Measurements from ENCODE around the gene HIF1A.
"Not testable (repeated sequence)": the region's sequence is repeated elsewhere in the genome, so short reads cannot be mapped to it uniquely, and the experiment has no call there.

The HIF1A gene

DNA sequence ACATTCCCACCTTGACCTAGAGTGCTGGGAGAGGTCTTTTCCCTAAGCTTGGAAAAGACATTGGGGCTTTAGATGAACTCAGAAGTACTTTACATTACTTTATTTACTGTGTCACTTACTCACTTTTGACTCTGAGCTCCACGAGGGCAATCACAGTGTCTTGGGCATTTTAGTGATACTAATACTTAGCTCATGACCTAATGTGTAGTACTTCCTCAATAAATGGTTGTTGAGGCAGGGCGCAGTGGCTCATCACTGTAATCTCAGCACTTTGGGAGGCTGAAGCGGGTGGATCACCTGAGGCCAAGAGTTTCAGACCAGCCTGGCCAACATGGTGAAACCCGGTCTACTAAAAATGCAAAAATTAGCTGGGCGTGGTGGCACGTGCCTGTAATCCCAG lies 47.1 kb downstream of the HIF1A start:
- in situ Hi-C loops (cut with MboI; ENCODE audit: low sequenced_read_pairs, unreplicated experiment), result no loop called here
- TF ChIP-seq, protein P1, sequence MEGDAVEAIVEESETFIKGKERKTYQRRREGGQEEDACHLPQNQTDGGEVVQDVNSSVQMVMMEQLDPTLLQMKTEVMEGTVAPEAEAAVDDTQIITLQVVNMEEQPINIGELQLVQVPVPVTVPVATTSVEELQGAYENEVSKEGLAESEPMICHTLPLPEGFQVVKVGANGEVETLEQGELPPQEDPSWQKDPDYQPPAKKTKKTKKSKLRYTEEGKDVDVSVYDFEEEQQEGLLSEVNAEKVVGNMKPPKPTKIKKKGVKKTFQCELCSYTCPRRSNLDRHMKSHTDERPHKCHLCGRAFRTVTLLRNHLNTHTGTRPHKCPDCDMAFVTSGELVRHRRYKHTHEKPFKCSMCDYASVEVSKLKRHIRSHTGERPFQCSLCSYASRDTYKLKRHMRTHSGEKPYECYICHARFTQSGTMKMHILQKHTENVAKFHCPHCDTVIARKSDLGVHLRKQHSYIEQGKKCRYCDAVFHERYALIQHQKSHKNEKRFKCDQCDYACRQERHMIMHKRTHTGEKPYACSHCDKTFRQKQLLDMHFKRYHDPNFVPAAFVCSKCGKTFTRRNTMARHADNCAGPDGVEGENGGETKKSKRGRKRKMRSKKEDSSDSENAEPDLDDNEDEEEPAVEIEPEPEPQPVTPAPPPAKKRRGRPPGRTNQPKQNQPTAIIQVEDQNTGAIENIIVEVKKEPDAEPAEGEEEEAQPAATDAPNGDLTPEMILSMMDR (IDR thresholded peaks at IDR 0.05; ENCODE audit: borderline replicate concordance, control extremely low read depth, extremely low read depth, insufficient read depth, missing control alignments), result no peak
- DNase-seq (ENCODE audit: low spot score), result no peak

DNA sequence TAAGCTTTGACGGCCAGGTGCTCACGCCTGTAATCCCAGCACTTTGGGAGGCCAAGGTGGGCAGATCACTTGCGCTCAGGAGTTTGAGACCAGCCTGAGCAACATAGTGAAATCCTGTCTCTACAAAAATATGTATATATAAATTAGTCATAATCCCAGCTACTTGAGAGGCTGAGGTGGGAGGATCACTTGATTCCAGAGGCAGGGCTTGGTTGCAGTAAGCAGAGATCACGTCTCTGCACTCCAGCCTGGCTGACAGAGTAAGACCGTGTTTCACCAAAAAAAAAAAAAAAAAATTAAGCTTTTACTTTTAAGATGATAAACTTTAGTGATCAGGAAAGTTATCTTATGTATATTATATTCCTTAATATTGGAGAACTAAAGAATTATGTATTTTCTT lies 48.9 kb downstream of the HIF1A start:
- no peak for DNase-seq (ENCODE audit: low spot score)
- in situ Hi-C loops (cut with MboI; ENCODE audit: low sequenced_read_pairs, unreplicated experiment), result no loop called here
- TF ChIP-seq, protein P1 (IDR thresholded peaks at IDR 0.05; ENCODE audit: borderline replicate concordance, control extremely low read depth, extremely low read depth, insufficient read depth, missing control alignments), result no peak

DNA sequence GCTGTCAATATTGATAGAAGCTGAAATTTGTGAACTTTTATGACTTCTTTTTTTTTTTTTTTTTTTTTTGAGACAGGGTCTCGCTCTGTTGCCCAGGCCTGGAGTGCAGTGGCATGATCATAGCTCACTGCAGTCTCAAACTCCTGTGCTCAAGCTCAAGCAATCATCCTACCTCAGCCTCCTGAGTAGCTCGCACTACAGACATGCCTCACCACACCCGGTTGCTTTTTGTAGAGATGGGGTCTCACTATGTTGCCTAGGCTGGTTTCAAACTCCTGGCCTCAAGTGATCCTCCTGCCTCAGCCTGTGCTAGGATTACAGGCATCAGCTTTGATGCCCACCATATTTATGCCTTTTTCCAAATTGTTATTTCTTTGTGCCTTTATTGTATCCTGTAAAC lies 51.0 kb downstream of the HIF1A start:
- in situ Hi-C loops (cut with MboI; ENCODE audit: low sequenced_read_pairs, unreplicated experiment); DNase-seq (ENCODE audit: low spot score): not testable (repeated sequence)

DNA sequence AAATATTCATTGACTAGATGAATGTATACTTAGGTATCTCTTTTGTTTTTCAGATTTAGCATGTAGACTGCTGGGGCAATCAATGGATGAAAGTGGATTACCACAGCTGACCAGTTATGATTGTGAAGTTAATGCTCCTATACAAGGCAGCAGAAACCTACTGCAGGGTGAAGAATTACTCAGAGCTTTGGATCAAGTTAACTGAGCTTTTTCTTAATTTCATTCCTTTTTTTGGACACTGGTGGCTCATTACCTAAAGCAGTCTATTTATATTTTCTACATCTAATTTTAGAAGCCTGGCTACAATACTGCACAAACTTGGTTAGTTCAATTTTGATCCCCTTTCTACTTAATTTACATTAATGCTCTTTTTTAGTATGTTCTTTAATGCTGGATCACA lies 51.6 kb downstream of the HIF1A start:
- TF ChIP-seq, protein P1 (IDR thresholded peaks at IDR 0.05; ENCODE audit: borderline replicate concordance, control extremely low read depth, extremely low read depth, insufficient read depth, missing control alignments), result no peak
- in situ Hi-C loops (cut with MboI; ENCODE audit: low sequenced_read_pairs, unreplicated experiment), result no loop called here

DNA sequence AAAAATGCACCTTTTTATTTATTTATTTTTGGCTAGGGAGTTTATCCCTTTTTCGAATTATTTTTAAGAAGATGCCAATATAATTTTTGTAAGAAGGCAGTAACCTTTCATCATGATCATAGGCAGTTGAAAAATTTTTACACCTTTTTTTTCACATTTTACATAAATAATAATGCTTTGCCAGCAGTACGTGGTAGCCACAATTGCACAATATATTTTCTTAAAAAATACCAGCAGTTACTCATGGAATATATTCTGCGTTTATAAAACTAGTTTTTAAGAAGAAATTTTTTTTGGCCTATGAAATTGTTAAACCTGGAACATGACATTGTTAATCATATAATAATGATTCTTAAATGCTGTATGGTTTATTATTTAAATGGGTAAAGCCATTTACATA lies 52.0 kb downstream of the HIF1A start:
- in situ Hi-C loops (cut with MboI; ENCODE audit: low sequenced_read_pairs, unreplicated experiment), result no loop called here
- DNase-seq (ENCODE audit: low spot score), result no peak
- TF ChIP-seq, protein P1 (IDR thresholded peaks at IDR 0.05; ENCODE audit: borderline replicate concordance, control extremely low read depth, extremely low read depth, insufficient read depth, missing control alignments), result no peak

More for the DNA sequence above, 51.6 kb downstream of the HIF1A start:
- peak; percentile 27 for DNase-seq (ENCODE audit: low spot score)

DNA sequence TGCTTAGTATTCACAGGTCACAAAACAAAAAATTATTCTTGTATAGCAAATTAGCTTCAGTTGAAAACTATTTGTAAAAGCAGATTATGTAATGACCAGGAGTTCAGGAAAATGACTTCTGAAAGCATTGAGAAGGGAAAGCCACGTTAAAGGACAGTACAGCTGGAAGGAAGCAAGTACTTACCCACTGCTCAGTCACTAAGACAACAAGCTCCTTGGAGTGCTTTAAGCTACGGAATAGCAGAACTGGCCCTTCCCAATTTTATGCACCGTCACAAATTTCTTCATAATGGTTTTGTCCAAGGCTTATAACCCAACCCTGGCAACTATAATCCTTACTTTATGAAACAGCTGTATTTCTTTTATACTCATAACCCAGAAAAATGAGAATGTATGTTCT lies 54.0 kb downstream of the HIF1A start:
- no peak for DNase-seq (ENCODE audit: low spot score)
- in situ Hi-C loops (cut with MboI; ENCODE audit: low sequenced_read_pairs, unreplicated experiment), result no loop called here
- TF ChIP-seq, protein P1 (IDR thresholded peaks at IDR 0.05; ENCODE audit: borderline replicate concordance, control extremely low read depth, extremely low read depth, insufficient read depth, missing control alignments), result no peak

DNA sequence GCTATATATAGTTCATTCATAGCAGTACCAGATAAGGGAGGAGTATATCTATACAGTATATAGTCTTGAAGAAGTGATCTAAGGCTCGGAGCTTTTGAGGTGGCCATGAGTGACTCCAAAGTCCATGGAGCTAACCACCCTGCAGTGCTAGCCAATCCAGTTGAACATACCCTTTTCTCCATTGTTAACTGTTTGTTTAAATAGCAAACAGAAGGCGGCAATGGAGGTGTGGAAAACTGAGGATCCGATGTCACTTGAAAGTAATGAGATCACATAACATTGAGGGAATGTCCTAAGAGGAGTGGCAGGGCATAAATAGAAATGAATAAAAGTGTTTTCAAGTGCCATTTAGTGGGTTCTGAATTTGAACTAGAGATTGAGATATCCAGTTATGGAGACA lies 54.6 kb downstream of the HIF1A start:
- in situ Hi-C loops (cut with MboI; ENCODE audit: low sequenced_read_pairs, unreplicated experiment), result no loop called here
- TF ChIP-seq, protein P1 (IDR thresholded peaks at IDR 0.05; ENCODE audit: borderline replicate concordance, control extremely low read depth, extremely low read depth, insufficient read depth, missing control alignments), result no peak
- no peak for DNase-seq (ENCODE audit: low spot score)

Measured in GM13976 (cell line).